Liver (tissue), 2 donors: ENCODE data around the gene DNM3.

Source experiments
- GABPA ChIP-seq, 2 donors: IDR thresholded peaks in 1 of 2; conservative IDR thresholded peaks in 1 of 2; 2 replicates each; pipeline ENCODE4 v1.6.1; 2016; ENCODE audit warnings: antibody characterized with exemption in 2 of 2, mild to moderate bottlenecking in 1 of 2, moderate library complexity in 1 of 2
- MAX ChIP-seq: IDR thresholded peaks from 2 replicates; pipeline ENCODE4 v1.6.1; 2016; ENCODE audit warnings: antibody characterized with exemption
- RAD21 ChIP-seq, 2 donors: IDR thresholded peaks; 2 replicates each; pipeline ENCODE4 v1.6.1; 2016; ENCODE audit warnings: antibody characterized with exemption in 2 of 2, mild to moderate bottlenecking in 2 of 2
- donor health status: healthy.

DNA sequence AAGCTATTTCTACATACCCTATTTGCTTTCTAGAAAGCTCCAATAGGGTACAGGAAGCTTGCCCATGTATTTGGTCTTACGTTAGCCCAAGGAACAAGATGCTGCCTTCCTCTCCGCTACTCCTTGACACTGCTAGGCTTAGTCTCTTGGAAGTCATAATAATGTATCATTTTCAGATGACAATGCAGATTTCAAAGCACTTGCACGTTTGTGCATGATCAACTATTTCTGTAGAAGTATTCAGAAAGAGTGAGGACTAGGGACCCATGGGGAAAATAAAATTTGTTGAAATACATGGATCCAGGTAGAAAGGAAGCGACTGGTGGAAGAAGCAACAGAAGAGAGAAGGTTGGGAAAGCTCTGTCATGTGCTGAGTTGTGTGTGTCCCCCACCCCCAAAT, 367.3 kb downstream of the DNM3 start:
- TF ChIP-seq GABPA (IDR thresholded peaks at IDR 0.05 in 1 of 2, conservative IDR thresholded peaks at IDR 0.05 in 1 of 2) (no peak), RAD21 (IDR thresholded peaks at IDR 0.05) (no peak), MAX (no peak)
